Measurements from ENCODE around the gene RASA4. TPM values are rescaled to one million over a fixed set of nuclear protein-coding genes. Genes with fewer than 3 reads are reported as not detected.

RASA4 gene
- total RNA-seq: 56.5 TPM

GRCh38 chr7:102616507-102617125 lies at the start of gene RASA4:
Gene RASA4 (minus strand): TSS chr7:102616756. CDS start chr7:102616689, 67 bp downstream.

GRCh38 chr7:102649924-102650323 lies 33.4 kb upstream of the RASA4 start, which contains the start of gene SPDYE2B:
Gene SPDYE2B (plus strand): TSS chr7:102650319. CDS start chr7:102652349, 2,030 bp downstream.

DNA sequence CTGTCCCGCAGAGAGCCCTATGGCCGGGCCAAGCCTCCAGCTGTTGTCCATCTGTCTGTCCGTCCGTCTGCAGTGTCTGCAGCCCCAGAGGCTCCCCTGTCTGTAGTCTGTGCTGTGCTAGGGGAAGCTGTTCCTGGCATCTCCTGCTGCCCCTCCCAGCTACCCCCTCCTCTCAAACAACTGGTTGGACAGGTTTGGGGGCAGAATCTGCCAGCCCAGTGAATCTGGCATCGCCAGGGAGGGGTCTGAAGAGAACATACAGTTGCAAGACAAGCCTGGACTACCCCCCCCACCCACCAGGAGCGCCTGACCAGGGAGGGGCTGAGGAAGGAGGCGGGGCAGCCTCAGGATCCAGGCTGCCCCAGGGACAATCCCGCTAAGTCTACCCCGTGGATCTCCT lies 26.1 kb upstream of the RASA4 start, which contains the start of gene UPK3BL1:
UPK3BL1 (minus strand) TSS at position 101 of the 400 bp plus-strand sequence; CDS start at position 51, 50 bp downstream.

DNA sequence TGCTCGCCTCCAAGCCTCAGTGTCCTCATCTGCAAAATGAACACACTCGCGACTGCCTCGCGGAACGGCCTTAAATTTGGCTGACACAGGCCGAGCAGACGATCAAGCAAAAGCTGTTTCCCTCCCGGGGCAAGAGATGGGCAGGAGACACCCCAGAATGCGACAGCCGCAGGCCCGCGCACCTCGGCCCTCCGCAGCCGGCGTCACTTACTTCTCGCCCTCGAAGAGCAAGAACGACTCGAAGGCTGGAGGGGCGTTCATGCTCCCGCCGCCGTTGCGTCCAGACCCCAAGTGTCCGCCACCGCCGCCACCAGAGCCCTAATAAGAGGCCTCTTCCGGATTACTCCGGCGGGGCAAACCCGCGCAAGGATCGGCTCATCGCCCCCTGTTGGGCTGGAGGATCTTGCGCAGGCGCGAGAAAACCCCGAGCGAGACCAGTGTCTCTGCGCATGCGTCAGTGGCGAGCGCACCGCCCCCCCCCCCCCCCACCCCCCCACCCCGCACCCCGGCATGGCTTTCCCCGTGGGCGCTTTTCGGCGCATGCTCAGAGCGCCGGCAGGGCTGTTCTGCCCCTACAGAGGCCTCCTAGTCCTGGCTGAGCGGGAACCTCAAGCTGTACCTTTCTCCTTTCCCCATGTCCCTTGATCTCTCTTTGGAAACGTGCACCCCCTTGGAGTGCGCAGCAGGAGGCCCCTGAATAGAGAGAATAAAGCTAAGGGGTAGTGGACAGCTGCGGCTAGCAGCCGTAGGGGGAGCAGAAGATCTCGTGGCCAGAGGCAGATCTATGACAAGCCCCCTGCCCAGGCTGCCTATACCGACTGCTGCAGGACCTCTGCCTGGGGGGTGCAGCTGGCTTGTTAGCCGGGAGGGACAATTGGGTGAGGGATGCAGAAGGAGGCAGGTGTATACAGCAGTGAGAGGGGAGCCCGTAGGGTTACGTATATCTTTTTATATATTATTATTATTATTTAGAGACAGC lies 44.0 kb downstream of the RASA4 start, which contains the start of gene POLR2J3:
POLR2J3 (minus strand) TSS at position 323 of the 979 bp plus-strand sequence; CDS start at position 261, 62 bp downstream.

DNA sequence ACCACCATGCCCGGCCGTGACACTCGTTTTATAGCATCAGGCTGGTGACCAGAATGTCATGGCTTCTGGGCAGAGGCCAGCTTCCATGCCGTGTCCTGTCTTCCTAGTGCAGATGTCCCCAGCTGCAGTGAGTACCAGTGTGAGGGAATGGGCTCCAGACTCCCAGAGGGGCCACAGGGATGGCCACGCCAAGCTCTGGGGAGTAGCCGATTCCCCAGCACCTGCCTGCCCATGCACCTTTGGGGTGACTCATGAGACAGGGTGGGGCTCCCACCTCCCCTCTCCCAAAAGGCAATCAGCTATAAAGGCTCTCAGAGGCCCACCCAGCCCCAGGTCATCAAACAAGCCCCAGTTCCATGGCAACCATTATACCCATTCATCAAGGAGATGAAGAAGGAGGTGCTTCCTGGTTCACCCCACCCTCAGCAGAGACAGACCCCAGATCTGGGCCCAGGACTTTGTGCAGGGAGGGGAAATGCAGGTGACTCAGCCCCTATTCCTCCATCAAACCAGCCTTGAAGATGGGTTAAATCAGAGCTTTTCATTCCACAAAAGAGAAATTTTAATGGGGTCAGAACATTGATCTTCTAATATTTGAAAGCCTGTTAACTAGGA lies 65.6 kb downstream of the RASA4 start, which contains the start of gene SPDYE2:
SPDYE2 (plus strand) TSS at position 419 of the 615 bp plus-strand sequence. CDS start 2,030 bp downstream, outside the sequence.

DNA sequence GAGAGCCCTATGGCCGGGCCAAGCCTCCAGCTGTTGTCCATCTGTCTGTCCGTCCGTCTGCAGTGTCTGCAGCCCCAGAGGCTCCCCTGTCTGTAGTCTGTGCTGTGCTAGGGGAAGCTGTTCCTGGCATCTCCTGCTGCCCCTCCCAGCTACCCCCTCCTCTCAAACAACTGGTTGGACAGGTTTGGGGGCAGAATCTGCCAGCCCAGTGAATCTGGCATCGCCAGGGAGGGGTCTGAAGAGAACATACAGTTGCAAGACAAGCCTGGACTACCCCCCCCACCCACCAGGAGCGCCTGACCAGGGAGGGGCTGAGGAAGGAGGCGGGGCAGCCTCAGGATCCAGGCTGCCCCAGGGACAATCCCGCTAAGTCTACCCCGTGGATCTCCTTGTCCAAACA lies 73.0 kb downstream of the RASA4 start, which contains the start of gene UPK3BL2:
UPK3BL2 (minus strand) TSS at position 101 of the 400 bp plus-strand sequence; CDS start at position 41, 60 bp downstream.

Small RNAs within 50 kb of the gene (small RNA-seq; reads per million reads assigned to genes)
- gene UPK3BL1: not detected

Other genes with a start within 250 kb of the RASA4 start
- gene PRKRIP1, start 220.4 kb downstream of the RASA4 start, total RNA-seq: 21.2 TPM
- 45.4 TPM for gene ORAI2, start 183.2 kb downstream of the RASA4 start, total RNA-seq
- 13.6 TPM for gene ALKBH4, start 151.9 kb downstream of the RASA4 start, total RNA-seq
- gene LRWD1, start 151.8 kb downstream of the RASA4 start, total RNA-seq: 44.5 TPM
- 13.1 TPM for gene POLR2J, start 137.8 kb downstream of the RASA4 start, total RNA-seq
- gene RASA4B, start 99.0 kb downstream of the RASA4 start, total RNA-seq: 17.1 TPM
- 2.8 TPM for gene UPK3BL2, start 73.1 kb downstream of the RASA4 start, total RNA-seq
- 0.23 TPM for gene SPDYE2, start 65.5 kb downstream of the RASA4 start, total RNA-seq
- 34.4 TPM for gene POLR2J3, start 44.2 kb downstream of the RASA4 start, total RNA-seq
- 28.8 TPM for gene UPK3BL1, start 26.0 kb upstream of the RASA4 start, total RNA-seq
- not detected for gene SPDYE2B, start 33.6 kb upstream of the RASA4 start, total RNA-seq
- gene POLR2J2, start 54.9 kb upstream of the RASA4 start, total RNA-seq: 5.3 TPM
- 20.3 TPM for gene FAM185A, start 132.2 kb upstream of the RASA4 start, total RNA-seq

All from diencephalon (tissue), 1 donor.